Colonic mucosa (tissue), 4 donors: Measurements from ENCODE around the gene DRD5. TPM values are rescaled to one million over a fixed set of nuclear protein-coding genes. Genes with fewer than 3 reads are reported as not detected.

Experiments
- DNase-seq: peaks from one replicate; pipeline ENCODE4 v3.0.0-alpha.2; 2020
- H3K27ac ChIP-seq: fragments of 200-600 bp; one replicate; pipeline ENCODE4 v1.8.0; 2021
- H3K27me3 ChIP-seq: fragments of 200-600 bp; one replicate; pipeline ENCODE4 v1.8.0; 2021
- H3K36me3 ChIP-seq: fragments of 200-600 bp; one replicate; pipeline ENCODE4 v1.8.0; 2021
- H3K4me1 ChIP-seq: fragments of 200-600 bp; one replicate; pipeline ENCODE4 v1.8.0; 2021; ENCODE audit warnings: mild to moderate bottlenecking
- H3K4me3 ChIP-seq: fragments of 200-600 bp; one replicate; pipeline ENCODE4 v1.8.0; 2021
- H3K9ac ChIP-seq, 2 donors: one replicate each; pipeline ENCODE4 v1.7.0; 2013; ENCODE audit warnings: control low read depth in 2 of 2, low read depth in 2 of 2, low read length in 2 of 2
- H3K9me3 ChIP-seq: fragments of 200-600 bp; one replicate; pipeline ENCODE4 v1.8.0; 2021
- CTCF ChIP-seq: fragments of 200-600 bp; IDR thresholded peaks from one replicate; pipeline ENCODE4 v1.8.0; 2022; ENCODE audit warnings: antibody characterized with exemption, mild to moderate bottlenecking
- intact Hi-C: fragments of 100-400 bp; cut with DNase I; formaldehyde crosslinking; loops from one replicate; pipeline ENCODE4 v1.14.1; 2022
- total RNA-seq, 2 donors: library from RNA; stranded (reverse); fragmentation: NEBNext Ultra II Directional in 1 of 2; extraction: Animal tissue kit (Norgen Biotek cat#: 25700) in 1 of 2; gene quantifications; one replicate each; pipeline ENCODE4 v1.2.1, GENCODE V29; 2021
- donor health status: healthy.
- donor health status: DM: no; HTN: no; CAD: no.
- donor health status: DM: no; HTN: no; CAD: no.

The DRD5 gene
- total RNA-seq, 2 donors from 2014 or later: 0.13 TPM; not detected in 1

- no peak for DNase-seq
- Histone ChIP-seq H3K4me3 (no peak overlapping the region), H3K27ac (no peak overlapping the region), H3K27me3 (no peaks in the 10 kb centered on the region), H3K9ac (no peak overlapping the region), H3K4me1 (no peaks in the 10 kb centered on the region), H3K36me3 (no peaks in the 10 kb centered on the region), H3K9me3 (no peaks in the 10 kb centered on the region)
- TF ChIP-seq CTCF: no peak
- intact Hi-C loops: no loop called here
These were observed 26.6 kb downstream of the DRD5 start for GRCh38 chr4:9808077-9808476.

- DNase-seq: no peak
- TF ChIP-seq CTCF: no peak
- Histone ChIP-seq H3K4me1 (no peaks in the 10 kb centered on the region), H3K27me3 (no peaks in the 10 kb centered on the region), H3K4me3 (no peak overlapping the region), H3K27ac (no peak overlapping the region), H3K9ac (no peak overlapping the region), H3K36me3 (no peaks in the 10 kb centered on the region), H3K9me3 (no peaks in the 10 kb centered on the region)
- intact Hi-C loops: no loop called here
These were observed 30.4 kb downstream of the DRD5 start for GRCh38 chr4:9811806-9812205.

- no peak overlapping the region for H3K27ac ChIP-seq
These were observed 31.3 kb downstream of the DRD5 start for GRCh38 chr4:9812501-9813340.

GRCh38 chr4:9816285-9816684 is 34.9 kb downstream of the DRD5 start:
- no peak for TF ChIP-seq CTCF
- Histone ChIP-seq H3K4me1 (no peaks in the 10 kb centered on the region), H3K27ac (no peak overlapping the region), H3K9me3 (no peaks in the 10 kb centered on the region), H3K9ac (no peak overlapping the region), H3K27me3 (no peaks in the 10 kb centered on the region), H3K36me3 (no peaks in the 10 kb centered on the region), H3K4me3 (no peak overlapping the region)
- DNase-seq: no peak
- intact Hi-C loops: no loop called here

More at GRCh38 chr4:9812501-9813340, 31.3 kb downstream of the DRD5 start:
- TF ChIP-seq CTCF: no peak
- Histone ChIP-seq H3K4me3 (no peak overlapping the region), H3K4me1 (no peaks in the 10 kb centered on the region), H3K9me3 (no peaks in the 10 kb centered on the region), H3K9ac (no peak overlapping the region), H3K27me3 (no peaks in the 10 kb centered on the region), H3K36me3 (no peaks in the 10 kb centered on the region)
- DNase-seq: no peak
- intact Hi-C loops: no loop called here

GRCh38 chr4:9820343-9820742 is 38.9 kb downstream of the DRD5 start:
- TF ChIP-seq CTCF: no peak
- H3K36me3 ChIP-seq: no peaks in the 10 kb centered on the region
- H3K27ac ChIP-seq: no peak overlapping the region
- H3K4me1 ChIP-seq: no peaks in the 10 kb centered on the region
- no peaks in the 10 kb centered on the region for H3K27me3 ChIP-seq
- intact Hi-C loops: no loop called here
- no peaks in the 10 kb centered on the region for H3K9me3 ChIP-seq
- DNase-seq: no peak
- no peak overlapping the region for H3K9ac ChIP-seq
- H3K4me3 ChIP-seq: no peak overlapping the region
